Left lung (tissue), 10 donors: ENCODE data around the gene ATP6V1G2. TPM values are rescaled to one million over a fixed set of nuclear protein-coding genes. Genes with fewer than 3 reads are reported as not detected.
A peak's percentile ranks its signal among the peaks of the same experiment; 100 is the strongest.
"Not testable (repeated sequence)": the region's sequence is repeated elsewhere in the genome, so short reads cannot be mapped to it uniquely, and the experiment has no call there.

Experiments
- ATAC-seq: fragments of 200-7000 bp; cut with Tn5 transposase; one replicate; pipeline ENCODE4 v1.9.1; 2020; ENCODE audit warnings: moderate library complexity
- DNase-seq, 4 donors: peaks; one replicate each; pipeline ENCODE4 v3.0.0-alpha.2; 2013 to 2020
- H3K27ac ChIP-seq, 2 donors: fragments of 200-600 bp; sonication (generic) in 1 of 2; one replicate each; pipeline versions ENCODE4 v1.5.0 to v1.8.0; 2020 to 2021
- H3K27me3 ChIP-seq, 2 donors: fragments of 200-600 bp; sonication (generic) in 1 of 2; one replicate each; pipeline versions ENCODE4 v1.5.0 to v1.8.0; 2020 to 2021
- H3K36me3 ChIP-seq, 2 donors: fragments of 200-600 bp; sonication (generic) in 1 of 2; one replicate each; pipeline versions ENCODE4 v1.5.0 to v1.8.0; 2020 to 2021
- H3K4me1 ChIP-seq, 2 donors: fragments of 200-600 bp; one replicate each; pipeline ENCODE4 v1.8.0; 2021
- H3K4me3 ChIP-seq, 2 donors: fragments of 200-600 bp; sonication (generic) in 1 of 2; one replicate each; pipeline versions ENCODE4 v1.5.0 to v1.8.0; 2020 to 2021; ENCODE audit warnings: mild to moderate bottlenecking in 1 of 2
- H3K9me3 ChIP-seq, 2 donors: fragments of 200-600 bp; sonication (generic) in 1 of 2; one replicate each; pipeline versions ENCODE4 v1.5.0 to v1.8.0; 2020 to 2021
- CTCF ChIP-seq, 2 donors: fragments of 200-600 bp; sonication (generic) in 1 of 2; IDR thresholded peaks; one replicate each; pipeline versions ENCODE4 v1.5.0 to v1.8.0; 2021; ENCODE audit warnings: antibody characterized with exemption in 2 of 2
- intact Hi-C, 2 donors: fragments of 100-400 bp; cut with DNase I; formaldehyde crosslinking; loops; one replicate each; pipeline versions ENCODE4 v1.11.2 to v1.14.2; 2022
- polyA plus RNA-seq, 6 donors: library from polyadenylated mRNA; unstranded; fragments of 120-200 nt; gene quantifications; one replicate each; pipeline ENCODE4 v1.2.1, GENCODE V29; 2013; ENCODE audit not compliant: insufficient read length in 6 of 6
- total RNA-seq, 2 donors: library from RNA; stranded (reverse); fragmentation: NEBNext Ultra II Directional; extraction: Animal tissue kit (Norgen Biotek cat#: 25700); gene quantifications; one replicate each; pipeline ENCODE4 v1.2.1, GENCODE V29; 2021
- donor health status: DM: no; HTN: yes; CAD: no.
- donor health status: DM: no; HTN: no; CAD: no.

Gene ATP6V1G2
- total and polyA plus RNA-seq, 8 donors = 1.0 to 6.3 (median 2.9) TPM

- H3K27ac ChIP-seq = peak overlapping the region; percentile 70 to 95
- intact Hi-C loops = no loop called here
- H3K27me3 ChIP-seq = no peaks in the 10 kb centered on the region
- peaks cover 7 to 78% of the 10 kb centered on the region in 2 donors for H3K4me1 ChIP-seq
- peaks cover 0 to 31% of the 10 kb centered on the region in 2 donors for H3K36me3 ChIP-seq
- peak overlapping the region in 1 of 2 donors; percentile 26 for H3K4me3 ChIP-seq
- TF ChIP-seq CTCF (IDR thresholded peaks at IDR 0.05) = no peak
- ATAC-seq (peak; percentile 66), DNase-seq (peak in 2 of 4 donors; percentile 68 to 83)
- H3K9me3 ChIP-seq = no peaks in the 10 kb centered on the region
Measured at GRCh38 chr6:31558631-31559500, 12.5 kb upstream of the ATP6V1G2 start.

GRCh38 chr6:31558318-31558625 is 11.9 kb upstream of the ATP6V1G2 start:
- H3K4me3 ChIP-seq = peak overlapping the region in 1 of 2 donors; percentile 26
- ATAC-seq (no peak), DNase-seq (no peak)
- no peaks in the 10 kb centered on the region for H3K27me3 ChIP-seq
- H3K4me1 ChIP-seq = peaks cover 7 to 76% of the 10 kb centered on the region in 2 donors
- TF ChIP-seq CTCF (IDR thresholded peaks at IDR 0.05) = no peak
- H3K9me3 ChIP-seq = no peaks in the 10 kb centered on the region
- H3K27ac ChIP-seq = peak overlapping the region in 1 of 2 donors; percentile 95
- H3K36me3 ChIP-seq = peaks cover 0 to 31% of the 10 kb centered on the region in 2 donors
- intact Hi-C loops = no loop called here

GRCh38 chr6:31557443-31558317 is 11.3 kb upstream of the ATP6V1G2 start:
- no peak for TF ChIP-seq CTCF (IDR thresholded peaks at IDR 0.05)
- intact Hi-C loops = no loop called here
- H3K36me3 ChIP-seq = peaks cover 0 to 31% of the 10 kb centered on the region in 2 donors
- H3K4me1 ChIP-seq = peaks cover 7 to 76% of the 10 kb centered on the region in 2 donors
- no peaks in the 10 kb centered on the region for H3K9me3 ChIP-seq
- H3K4me3 ChIP-seq = peak overlapping the region in 1 of 2 donors; percentile 26
- peak in 1 of 4 donors; percentile 79 for DNase-seq
- H3K27ac ChIP-seq = peak overlapping the region in 1 of 2 donors; percentile 95
- no peak for ATAC-seq
- no peaks in the 10 kb centered on the region for H3K27me3 ChIP-seq

- peaks cover 7 to 79% of the 10 kb centered on the region in 2 donors for H3K4me1 ChIP-seq
- no peaks in the 10 kb centered on the region for H3K9me3 ChIP-seq
- no peak overlapping the region for H3K4me3 ChIP-seq
- no peak for TF ChIP-seq CTCF (IDR thresholded peaks at IDR 0.05)
- no peak overlapping the region for H3K27ac ChIP-seq
- no peaks in the 10 kb centered on the region for H3K27me3 ChIP-seq
- intact Hi-C loops = no loop called here
- peaks cover 0 to 34% of the 10 kb centered on the region in 2 donors for H3K36me3 ChIP-seq
- DNase-seq = no peak
- ATAC-seq = no peak
Measured at GRCh38 chr6:31556307-31556706, 9.9 kb upstream of the ATP6V1G2 start.

- peak in 1 of 4 donors; percentile 71 for DNase-seq
- H3K9me3 ChIP-seq, H3K4me3 ChIP-seq, H3K27me3 ChIP-seq, intact Hi-C loops, ATAC-seq: not testable (repeated sequence)
- peak overlapping the region in 1 of 2 donors; percentile 37 for H3K27ac ChIP-seq
- peaks cover 9 to 61% of the 10 kb centered on the region in 2 donors for H3K4me1 ChIP-seq
- peaks cover 0 to 25% of the 10 kb centered on the region in 2 donors for H3K36me3 ChIP-seq
- TF ChIP-seq CTCF (IDR thresholded peaks at IDR 0.05) = peak; percentile 10 to 67
Measured at GRCh38 chr6:31551371-31551770, 5.0 kb upstream of the ATP6V1G2 start.
